Activated B cell treated with CpG ODN at 0.5 μM for 24 hours (primary cell): ENCODE measurements around the gene SPTSSA. TPM values are rescaled to one million over a fixed set of nuclear protein-coding genes. Genes with fewer than 3 reads are reported as not detected.

Experiments
- ATAC-seq: fragments of 200-7000 bp; cut with Tn5 transposase; one replicate; pipeline ENCODE4 v1.10.0; 2021; ENCODE audit warnings: low read depth, mild to moderate bottlenecking, moderate library complexity
- CTCF ChIA-PET: fragments of 350-600 bp; sonication (Branson Sonifier 250); formaldehyde crosslinking; loops from one replicate; lab custom pipeline; 2021; ENCODE audit warnings: antibody characterized with exemption; lab: Charles Lee
- POLR2A ChIA-PET: fragments of 350-600 bp; sonication (Branson Sonifier 250); formaldehyde crosslinking; loops from one replicate; lab custom pipeline; 2021; ENCODE audit warnings: antibody characterized with exemption; lab: Charles Lee
- DNase-seq: peaks from one replicate; pipeline ENCODE4 v3.0.0; 2022
- H3K27ac Mint-ChIP-seq: one replicate; pipeline ENCODE4 v1.8.0; 2020; ENCODE audit warnings: mixed read lengths
- H3K27me3 Mint-ChIP-seq: one replicate; pipeline ENCODE4 v1.8.0; 2021; ENCODE audit warnings: mixed read lengths
- H3K36me3 Mint-ChIP-seq: one replicate; pipeline ENCODE4 v1.8.0; 2021; ENCODE audit warnings: low read depth, mixed read lengths
- H3K4me1 Mint-ChIP-seq: one replicate; pipeline ENCODE4 v1.8.0; 2021; ENCODE audit warnings: mixed read lengths
- H3K4me3 Mint-ChIP-seq: one replicate; pipeline ENCODE4 v1.8.0; 2020; ENCODE audit warnings: mild to moderate bottlenecking, mixed read lengths
- H3K9me3 Mint-ChIP-seq: one replicate; pipeline ENCODE4 v1.8.0; 2020; ENCODE audit warnings: mixed read lengths
- intact Hi-C: fragments of 100-400 bp; cut with micrococcal nuclease; formaldehyde crosslinking; loops from one replicate; pipeline ENCODE4 v1.15.1; 2024
- total RNA-seq: library from RNA; stranded (reverse); gene quantifications from 2 replicates; pipeline ENCODE4 v1.2.3, GENCODE V29; 2022
- TF ChIP-seq, protein P1 (sequence below): fragments of 200-600 bp; IDR thresholded peaks from one replicate; pipeline ENCODE4 v1.8.0; 2022; ENCODE audit warnings: antibody characterized with exemption, mild to moderate bottlenecking

Gene SPTSSA
- total RNA-seq, 1 donor from 2014 or later: 6.2 TPM

DNA sequence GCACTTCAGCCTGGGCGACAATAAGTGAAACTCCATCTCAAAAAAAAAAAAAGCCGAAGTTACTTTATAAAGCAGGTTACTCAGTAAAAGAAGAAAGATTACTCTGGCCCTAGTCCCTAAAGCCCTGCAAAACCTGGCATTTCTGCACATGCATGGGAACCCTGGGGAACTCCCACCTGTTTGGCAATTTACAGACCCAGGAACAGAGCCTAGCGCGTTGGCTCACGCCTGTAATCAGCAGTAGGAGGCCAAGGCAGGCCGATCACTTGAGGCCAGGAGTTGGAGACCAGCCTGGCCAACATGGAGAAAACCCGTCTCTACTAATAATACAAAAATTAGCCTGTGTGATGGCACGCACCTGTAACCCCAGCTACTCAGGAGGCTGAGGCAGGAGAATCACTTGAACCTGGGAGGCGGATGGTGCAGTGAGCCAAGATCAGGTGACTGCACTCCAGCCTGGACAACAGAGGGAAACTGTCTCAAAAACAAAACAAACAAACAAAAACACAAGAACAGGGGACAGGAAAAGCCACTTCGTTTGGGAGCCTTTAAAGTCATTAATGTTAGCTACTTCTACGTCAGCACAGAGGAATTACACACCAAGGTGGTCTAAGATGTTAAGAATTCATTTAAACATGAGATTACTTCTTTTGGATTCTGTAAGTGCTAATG, 34.1 kb upstream of the SPTSSA start:
- intact Hi-C loops: no loop called here
- TF ChIP-seq, protein P1, sequence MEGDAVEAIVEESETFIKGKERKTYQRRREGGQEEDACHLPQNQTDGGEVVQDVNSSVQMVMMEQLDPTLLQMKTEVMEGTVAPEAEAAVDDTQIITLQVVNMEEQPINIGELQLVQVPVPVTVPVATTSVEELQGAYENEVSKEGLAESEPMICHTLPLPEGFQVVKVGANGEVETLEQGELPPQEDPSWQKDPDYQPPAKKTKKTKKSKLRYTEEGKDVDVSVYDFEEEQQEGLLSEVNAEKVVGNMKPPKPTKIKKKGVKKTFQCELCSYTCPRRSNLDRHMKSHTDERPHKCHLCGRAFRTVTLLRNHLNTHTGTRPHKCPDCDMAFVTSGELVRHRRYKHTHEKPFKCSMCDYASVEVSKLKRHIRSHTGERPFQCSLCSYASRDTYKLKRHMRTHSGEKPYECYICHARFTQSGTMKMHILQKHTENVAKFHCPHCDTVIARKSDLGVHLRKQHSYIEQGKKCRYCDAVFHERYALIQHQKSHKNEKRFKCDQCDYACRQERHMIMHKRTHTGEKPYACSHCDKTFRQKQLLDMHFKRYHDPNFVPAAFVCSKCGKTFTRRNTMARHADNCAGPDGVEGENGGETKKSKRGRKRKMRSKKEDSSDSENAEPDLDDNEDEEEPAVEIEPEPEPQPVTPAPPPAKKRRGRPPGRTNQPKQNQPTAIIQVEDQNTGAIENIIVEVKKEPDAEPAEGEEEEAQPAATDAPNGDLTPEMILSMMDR: no peak
- ChIA-PET POLR2A (no interaction called here), CTCF (interaction anchor here (1.7 kb wide), 1 partner anchor 164 kb away, joined by 4 read pairs; no protein-coding TSS in a partner anchor)
- no peak for DNase-seq
- no peak overlapping the region for H3K27ac Mint-ChIP-seq
- H3K36me3 Mint-ChIP-seq: no peaks in the 10 kb centered on the region
- no peaks in the 10 kb centered on the region for H3K27me3 Mint-ChIP-seq
- H3K4me1 Mint-ChIP-seq: no peaks in the 10 kb centered on the region
- no peak overlapping the region for H3K4me3 Mint-ChIP-seq
- no peak for ATAC-seq
- H3K9me3 Mint-ChIP-seq: no peaks in the 10 kb centered on the region

DNA sequence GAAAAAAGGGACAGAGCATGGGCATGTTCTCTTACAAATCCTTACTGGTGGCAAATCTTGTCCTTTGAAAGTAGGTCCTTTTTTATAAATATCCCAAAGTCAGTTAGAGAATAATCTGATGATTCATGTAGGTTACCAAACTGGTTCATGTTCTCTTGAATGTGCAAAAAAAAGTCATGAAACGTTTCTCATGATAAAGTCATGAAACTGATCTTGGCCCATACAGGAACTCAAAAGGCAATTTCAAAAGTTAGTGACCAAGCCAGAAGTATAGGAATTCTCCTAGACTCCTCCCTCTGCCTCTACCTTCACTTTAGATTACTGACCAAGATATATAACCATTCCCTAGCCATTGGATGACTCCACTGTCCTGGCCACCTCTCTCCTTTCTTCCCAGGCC, 27.3 kb upstream of the SPTSSA start:
- no peak overlapping the region for H3K27ac Mint-ChIP-seq
- TF ChIP-seq, protein P1: no peak
- ChIA-PET CTCF (no interaction called here), POLR2A (no interaction called here)
- DNase-seq: no peak
- intact Hi-C loops: no loop called here
- H3K27me3 Mint-ChIP-seq: no peaks in the 10 kb centered on the region
- H3K4me1 Mint-ChIP-seq: no peaks in the 10 kb centered on the region
- ATAC-seq: no peak
- H3K36me3 Mint-ChIP-seq: no peaks in the 10 kb centered on the region
- no peaks in the 10 kb centered on the region for H3K9me3 Mint-ChIP-seq
- H3K4me3 Mint-ChIP-seq: no peak overlapping the region

DNA sequence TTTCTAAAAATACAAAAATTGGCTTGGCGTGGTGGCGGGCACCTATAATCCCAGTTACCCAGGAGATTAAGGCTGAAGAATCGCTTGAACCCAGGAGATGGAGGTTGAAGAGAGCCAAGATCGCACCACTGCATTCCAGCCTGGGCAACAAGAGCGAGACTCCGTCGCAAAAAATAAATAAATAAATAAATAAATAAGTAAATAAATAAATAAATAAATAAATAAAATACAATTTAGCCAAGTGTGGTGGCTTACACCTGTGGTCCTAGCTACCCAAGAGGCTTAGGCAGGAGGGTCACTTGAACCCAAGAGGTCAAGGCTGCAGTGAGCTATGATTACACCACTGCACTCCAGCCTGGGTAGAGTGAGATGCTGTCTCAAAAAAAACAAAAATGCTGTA, 26.5 kb upstream of the SPTSSA start:
- Mint-ChIP-seq H3K4me1 (no peaks in the 10 kb centered on the region), H3K27ac (no peak overlapping the region), H3K27me3 (no peaks in the 10 kb centered on the region), H3K36me3 (no peaks in the 10 kb centered on the region), H3K4me3 (no peak overlapping the region), H3K9me3 (no peaks in the 10 kb centered on the region)
- DNase-seq (no peak), ATAC-seq (no peak)
- ChIA-PET POLR2A (no interaction called here), CTCF (no interaction called here)
- intact Hi-C loops: no loop called here
- TF ChIP-seq, protein P1: no peak

DNA sequence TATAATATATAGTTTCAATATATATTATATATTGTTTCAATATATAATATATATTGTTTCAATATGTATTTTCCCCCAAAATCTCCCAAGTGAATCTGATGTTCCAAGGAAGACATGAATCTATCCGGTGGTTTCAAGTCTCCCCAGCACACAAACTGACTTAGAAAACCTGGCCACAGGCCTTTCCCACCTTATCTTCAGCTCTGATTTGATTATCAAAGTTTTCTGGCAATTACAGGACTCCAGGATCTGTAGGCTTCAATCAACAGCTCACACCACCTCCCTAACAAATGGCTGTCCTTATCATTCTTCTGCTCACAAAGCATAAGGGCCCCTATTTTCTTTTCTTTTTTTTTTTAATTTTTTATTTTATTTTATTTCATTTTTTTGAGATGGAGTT, 22.7 kb upstream of the SPTSSA start:
- H3K36me3 Mint-ChIP-seq: no peaks in the 10 kb centered on the region

DNA sequence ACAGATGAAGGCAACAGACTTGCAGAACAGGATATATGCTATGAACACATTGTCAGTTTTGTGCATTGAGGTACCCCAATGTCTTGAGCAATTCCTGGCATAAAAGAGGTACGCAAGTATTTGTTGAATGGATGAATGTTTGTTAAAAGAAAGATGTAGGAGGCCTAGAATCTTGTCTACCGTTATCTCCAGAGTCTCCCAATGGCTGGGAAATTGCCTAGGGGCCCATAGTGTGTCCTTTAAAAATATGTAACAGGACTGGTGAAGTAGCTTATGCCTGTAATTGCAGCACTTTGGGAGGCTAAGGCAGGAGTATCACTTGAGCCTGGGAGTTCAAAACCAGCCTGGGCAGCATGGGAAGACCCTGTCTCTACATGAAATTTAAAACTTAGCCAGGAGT, 20.4 kb upstream of the SPTSSA start:
- Mint-ChIP-seq H3K27me3 (no peaks in the 10 kb centered on the region), H3K27ac (no peak overlapping the region), H3K4me1 (no peaks in the 10 kb centered on the region), H3K4me3 (no peak overlapping the region), H3K36me3 (no peaks in the 10 kb centered on the region), H3K9me3 (no peaks in the 10 kb centered on the region)
- no peak for ATAC-seq
- POLR2A ChIA-PET: interaction anchor here (0.7 kb wide), 1 partner anchor 507 kb away, joined by 3 read pairs; no protein-coding TSS in a partner anchor
- TF ChIP-seq, protein P1: no peak
- CTCF ChIA-PET: no interaction called here
- DNase-seq: no peak
- intact Hi-C loops: no loop called here

More for the DNA sequence above, 22.7 kb upstream of the SPTSSA start:
- Mint-ChIP-seq H3K4me1 (no peaks in the 10 kb centered on the region), H3K4me3 (no peak overlapping the region), H3K27me3 (no peaks in the 10 kb centered on the region), H3K27ac (no peak overlapping the region), H3K9me3 (no peaks in the 10 kb centered on the region)
- CTCF ChIA-PET: no interaction called here
- POLR2A ChIA-PET: no interaction called here
- TF ChIP-seq, protein P1: no peak
- ATAC-seq (no peak), DNase-seq (no peak)
- intact Hi-C loops: no loop called here
